ENCODE data around the gene GNAO1.
"Not testable (repeated sequence)": the region's sequence is repeated elsewhere in the genome, so short reads cannot be mapped to it uniquely, and the experiment has no call there.

Gene GNAO1

GRCh38 chr16:56373003-56373402 lies 181.7 kb downstream of the GNAO1 start:
- TF ChIP-seq REST (IDR thresholded peaks at IDR 0.05; ENCODE audit: insufficient replicate concordance, low read depth) (no peak), POLR2AphosphoS5 (IDR thresholded peaks at IDR 0.05; ENCODE audit: low read depth) (no peak), CTCF (IDR thresholded peaks at IDR 0.05; ENCODE audit: insufficient read depth, low read length) (no peak), GABPA (IDR thresholded peaks at IDR 0.05; ENCODE audit: low read depth) (no peak), SPI1 (IDR thresholded peaks at IDR 0.05; ENCODE audit: borderline replicate concordance, low read depth) (no peak)
- Histone ChIP-seq H3K4me3 (replicated peaks; ENCODE audit: insufficient read depth, low read length) (no peak overlapping the region), H3K27ac (replicated peaks) (no peak overlapping the region), H3K27me3 (ENCODE audit: insufficient read depth, poor library complexity, severe bottlenecking) (no peaks in the 10 kb centered on the region)
- DNase-seq (ENCODE audit: low read depth in 1 of 2, low spot score in 1 of 2), result no peak

GRCh38 chr16:56375792-56376191 lies 184.5 kb downstream of the GNAO1 start:
- H3K27ac ChIP-seq (replicated peaks); H3K27me3 ChIP-seq (ENCODE audit: insufficient read depth, poor library complexity, severe bottlenecking); DNase-seq (ENCODE audit: low read depth in 1 of 2, low spot score in 1 of 2); H3K4me3 ChIP-seq (replicated peaks; ENCODE audit: insufficient read depth, low read length): not testable (repeated sequence)

- not testable (repeated sequence) for H3K4me3 ChIP-seq (replicated peaks; ENCODE audit: insufficient read depth, low read length); H3K27ac ChIP-seq (replicated peaks); H3K27me3 ChIP-seq (ENCODE audit: insufficient read depth, poor library complexity, severe bottlenecking); DNase-seq (ENCODE audit: low read depth in 1 of 2, low spot score in 1 of 2)
Observed at GRCh38 chr16:56379044-56379443, 187.8 kb downstream of the GNAO1 start.

GRCh38 chr16:56380778-56381485 lies 189.6 kb downstream of the GNAO1 start:
- H3K27ac ChIP-seq (replicated peaks); H3K27me3 ChIP-seq (ENCODE audit: insufficient read depth, poor library complexity, severe bottlenecking); DNase-seq (ENCODE audit: low read depth in 1 of 2, low spot score in 1 of 2); H3K4me3 ChIP-seq (replicated peaks; ENCODE audit: insufficient read depth, low read length): not testable (repeated sequence)

GRCh38 chr16:56382459-56382858 lies 191.2 kb downstream of the GNAO1 start:
- TF ChIP-seq REST (IDR thresholded peaks at IDR 0.05; ENCODE audit: insufficient replicate concordance, low read depth), result no peak
- TF ChIP-seq GABPA (IDR thresholded peaks at IDR 0.05; ENCODE audit: low read depth), result no peak
- TF ChIP-seq POLR2AphosphoS5 (IDR thresholded peaks at IDR 0.05; ENCODE audit: low read depth), result no peak
- TF ChIP-seq CTCF (IDR thresholded peaks at IDR 0.05; ENCODE audit: insufficient read depth, low read length), result no peak
- TF ChIP-seq SPI1 (IDR thresholded peaks at IDR 0.05; ENCODE audit: borderline replicate concordance, low read depth), result no peak
- Histone ChIP-seq H3K27me3 (ENCODE audit: insufficient read depth, poor library complexity, severe bottlenecking) (no peaks in the 10 kb centered on the region), H3K4me3 (replicated peaks; ENCODE audit: insufficient read depth, low read length) (no peak overlapping the region), H3K27ac (replicated peaks) (no peak overlapping the region)
- DNase-seq (ENCODE audit: low read depth in 1 of 2, low spot score in 1 of 2), result no peak
